DOHH2 (cell line): ENCODE data around the gene N4BP3.
A peak's percentile ranks its signal among the peaks of the same experiment; 100 is the strongest.

Experiments
- CTCF ChIP-seq: fragments of 200-600 bp; sonication (generic); IDR thresholded peaks from one replicate; pipeline ENCODE4 v1.5.1; 2014; ENCODE audit warnings: antibody characterized with exemption, mild to moderate bottlenecking, low read depth, low read length; ENCODE audit not compliant: poor library complexity, severe bottlenecking
- EZH2phosphoT487 ChIP-seq: fragments of 200-600 bp; sonication (generic); IDR thresholded peaks from 2 replicates; pipeline ENCODE4 v1.6.1; 2017; ENCODE audit warnings: borderline replicate concordance, mild to moderate bottlenecking, antibody characterized with exemption, low read length, moderate library complexity, mixed read lengths

- peak; percentile 90 for TF ChIP-seq CTCF
- TF ChIP-seq EZH2phosphoT487: no peak
Observed at GRCh38 chr5:178069909-178070308, 43.4 kb upstream of the N4BP3 start.
